HG03066 (cell line): ENCODE data around the gene SRPK2.
"Not testable (repeated sequence)": the region's sequence is repeated elsewhere in the genome, so short reads cannot be mapped to it uniquely, and the experiment has no call there.

Source experiments
- ATAC-seq: cut with Tn5 transposase; IDR thresholded peaks from one replicate; pipeline ENCODE4 v1.9.1; 2021; ENCODE audit warnings: low read depth; ENCODE audit not compliant: unreplicated experiment

Gene SRPK2

DNA sequence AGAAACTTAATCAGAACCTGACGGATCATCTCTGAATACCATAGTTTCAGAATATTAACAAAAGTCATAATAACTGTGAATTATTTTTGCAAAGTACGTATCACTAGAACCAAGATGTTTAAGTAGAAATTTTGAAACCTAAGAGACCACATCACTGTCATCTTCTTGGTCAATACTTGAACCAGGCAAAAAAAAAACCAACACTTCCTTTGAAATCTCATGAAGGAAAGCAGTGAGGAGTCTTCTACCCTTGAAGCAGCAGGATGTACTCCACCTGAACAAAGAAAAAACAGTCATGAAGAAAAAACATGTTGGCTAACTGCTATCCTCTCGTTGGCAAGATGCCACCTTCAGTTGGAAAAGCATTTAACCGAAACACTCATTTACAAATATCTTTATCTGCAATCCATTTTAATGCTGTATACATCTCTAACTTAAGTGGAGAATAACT lies 82.4 kb downstream of the SRPK2 start:
- ATAC-seq, result no peak

DNA sequence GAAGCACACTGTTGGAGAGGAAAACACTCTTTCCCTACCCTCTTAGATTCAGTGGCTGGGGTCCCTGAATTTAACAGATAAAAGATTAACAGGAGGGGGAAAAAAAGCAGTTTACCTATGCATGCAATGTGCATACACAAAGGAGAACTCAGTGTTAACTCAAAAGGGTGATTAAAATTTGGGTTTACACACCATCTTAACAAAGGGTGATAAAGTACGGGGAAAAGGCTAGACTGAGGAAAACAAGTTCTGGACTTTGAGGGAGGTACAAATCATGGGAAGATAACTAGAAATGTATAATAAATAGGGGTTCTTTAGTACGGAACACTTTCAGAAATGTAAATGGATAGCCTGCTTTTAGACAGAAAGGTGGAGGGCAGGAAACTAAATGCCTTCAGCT lies 83.1 kb downstream of the SRPK2 start:
- ATAC-seq, result no peak

DNA sequence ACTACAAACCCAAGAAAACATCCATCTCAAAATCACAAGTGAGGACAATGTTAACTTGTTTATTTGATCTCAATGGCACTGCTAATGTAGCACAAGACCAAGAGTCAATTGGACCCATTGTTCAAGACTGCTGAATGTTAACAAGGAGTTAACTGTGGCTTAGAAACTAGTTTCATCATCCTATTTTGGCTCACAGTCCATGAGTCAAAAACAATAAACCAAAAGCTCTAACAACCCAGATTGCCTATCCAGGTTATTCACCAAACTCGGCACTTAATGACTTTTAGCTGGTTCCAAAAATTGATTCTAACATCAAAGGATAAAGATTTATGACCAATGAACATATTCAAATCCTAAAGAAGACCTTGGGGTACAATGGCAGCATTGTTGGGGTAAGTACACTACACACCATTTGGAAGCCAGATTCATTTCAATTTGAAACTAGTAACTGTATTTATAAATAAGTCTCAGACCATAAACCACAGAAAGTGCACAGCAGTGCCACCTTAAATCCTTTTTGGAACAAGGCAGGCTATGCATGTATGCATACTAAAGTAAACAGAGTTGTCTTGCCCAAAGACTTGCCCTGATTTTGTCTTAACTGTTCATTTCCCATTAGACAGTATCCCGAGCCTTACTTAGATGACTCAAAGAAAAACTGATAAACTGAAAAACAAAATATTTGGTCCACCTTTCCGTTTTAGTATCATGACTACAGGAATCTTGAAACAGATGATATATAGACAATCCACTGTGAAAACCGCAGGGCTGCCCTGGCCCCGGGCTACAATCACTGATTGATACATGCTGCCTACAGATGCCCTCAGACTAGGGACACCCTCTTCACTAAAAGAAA lies 84.5 kb downstream of the SRPK2 start:
- ATAC-seq, result peak; percentile 59

DNA sequence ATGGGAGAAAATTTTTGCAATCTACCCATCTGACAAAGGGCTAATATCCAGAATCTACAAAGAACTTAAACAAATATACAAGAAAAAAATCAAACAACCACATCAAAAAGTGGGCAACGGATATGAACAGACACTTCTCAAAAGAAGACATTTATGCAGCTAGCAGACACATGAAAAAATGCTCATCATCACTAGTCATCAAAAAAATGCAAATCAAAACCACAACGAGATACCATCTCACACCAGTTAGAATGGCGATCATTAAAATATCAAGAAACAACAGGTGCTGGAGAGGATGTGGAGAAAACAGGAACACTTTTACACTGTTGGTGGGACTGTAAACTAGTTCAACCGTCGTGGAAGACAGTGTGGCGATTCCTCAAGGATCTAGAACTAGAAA lies 88.1 kb downstream of the SRPK2 start:
- ATAC-seq, result not testable (repeated sequence)

DNA sequence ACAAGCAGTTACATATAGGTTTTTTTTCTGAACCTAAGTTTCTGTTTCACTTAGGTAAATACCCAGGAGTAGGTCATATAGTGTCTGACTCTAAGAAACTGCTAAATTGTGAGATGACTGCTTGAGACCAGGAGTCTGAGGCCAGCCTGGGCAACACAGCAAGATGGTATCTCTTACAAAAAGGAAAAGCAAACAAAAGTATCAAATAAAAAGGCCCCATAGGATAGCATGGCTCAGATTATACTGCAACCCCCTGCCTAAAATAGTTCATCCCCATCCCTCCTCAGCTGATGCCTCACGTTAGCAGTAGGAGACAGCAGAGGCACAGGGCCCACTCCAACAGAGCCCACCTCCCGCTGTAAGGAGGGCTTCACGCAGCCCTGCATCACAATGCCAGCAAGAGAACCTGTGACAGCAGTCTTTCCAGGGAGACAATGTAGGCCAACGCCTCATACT lies 90.3 kb downstream of the SRPK2 start:
- ATAC-seq, result peak; percentile 97

DNA sequence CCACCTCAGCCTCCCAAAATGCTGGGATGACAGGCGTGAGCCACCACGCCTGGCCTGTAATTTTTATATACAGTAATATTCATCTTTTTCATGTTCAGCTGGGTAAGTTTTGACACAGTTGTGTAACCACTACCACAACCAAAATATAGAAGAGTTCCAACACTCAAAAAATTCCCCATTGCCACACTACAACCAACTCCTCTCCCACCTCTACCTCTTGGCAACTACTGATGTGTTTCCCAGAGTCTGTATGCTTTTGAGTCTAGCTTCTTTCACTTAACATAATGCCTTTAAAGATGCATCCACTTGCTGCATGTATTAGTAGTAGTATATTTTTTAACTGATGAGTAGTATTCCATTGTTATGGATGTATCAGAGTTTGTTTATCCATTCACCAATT lies 90.7 kb downstream of the SRPK2 start:
- ATAC-seq, result peak; percentile 32

DNA sequence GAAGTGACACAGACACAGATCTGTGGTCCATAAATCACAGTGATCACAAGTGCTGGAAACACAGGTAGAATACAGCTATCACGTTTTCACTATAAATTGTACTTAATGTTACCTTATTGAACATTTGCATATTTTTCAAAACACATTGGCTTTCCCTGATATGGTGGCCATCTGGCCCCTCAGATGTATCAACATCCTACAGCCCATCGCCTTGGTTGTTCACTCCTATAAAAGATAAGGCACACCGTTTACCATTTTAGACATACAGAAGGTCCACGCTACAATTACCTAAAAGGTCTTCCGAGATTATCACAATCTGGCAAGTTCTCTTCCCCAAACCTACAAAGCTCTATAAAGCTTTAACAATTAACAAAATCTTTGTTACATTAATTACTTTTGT lies 91.4 kb downstream of the SRPK2 start:
- ATAC-seq, result no peak

DNA sequence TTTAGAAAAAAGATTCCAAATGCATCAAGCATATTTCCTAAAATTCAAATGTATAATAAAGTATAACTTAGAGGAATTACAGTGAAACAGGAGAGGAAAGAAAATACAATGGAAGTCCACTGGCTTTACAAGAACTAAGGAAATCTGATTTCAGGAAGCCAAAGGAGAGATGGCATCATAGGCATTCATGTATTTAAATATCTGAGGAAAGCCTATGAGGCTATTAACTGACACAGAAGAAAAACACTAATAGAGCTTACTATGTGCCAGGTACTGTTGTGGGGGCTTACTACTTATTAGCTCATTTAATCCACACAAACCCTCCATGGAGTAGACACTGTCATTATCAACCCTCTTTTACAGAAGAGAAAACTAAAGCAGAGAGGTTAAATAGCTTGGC lies 92.2 kb downstream of the SRPK2 start:
- no peak for ATAC-seq

DNA sequence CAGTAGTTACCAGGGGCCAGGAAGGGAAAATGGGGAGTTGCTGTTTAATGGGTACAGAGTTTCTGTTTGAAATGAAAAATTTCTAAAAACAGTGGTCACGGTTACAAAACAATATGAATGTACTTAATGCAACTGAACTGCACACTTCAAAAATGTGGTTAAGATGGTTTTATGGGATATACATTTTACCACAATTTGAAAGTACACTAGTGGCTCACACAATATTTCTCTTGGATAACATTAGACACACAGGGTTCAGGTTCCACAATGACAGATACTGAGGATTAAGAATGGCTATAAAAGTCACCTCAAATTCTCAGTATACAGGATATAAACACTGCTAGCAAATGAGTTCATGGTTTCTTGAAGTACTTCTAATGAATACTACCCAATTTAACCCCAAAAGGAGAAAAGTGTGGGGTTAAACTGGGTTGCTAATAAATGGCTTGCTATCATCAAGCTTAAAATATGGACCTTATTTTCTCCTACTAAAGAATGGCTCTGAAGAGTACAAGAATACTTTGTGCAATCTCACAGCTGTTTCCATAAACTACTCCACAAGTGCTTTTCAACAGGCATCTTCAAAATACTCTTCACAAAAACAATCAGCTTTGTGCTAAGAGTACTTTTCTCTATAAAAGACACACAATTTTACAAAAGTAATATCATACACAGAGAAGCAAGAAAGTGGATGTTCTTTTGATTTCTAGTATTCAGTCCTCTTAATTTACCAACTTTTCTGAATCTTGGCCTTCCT lies 92.9 kb downstream of the SRPK2 start:
- ATAC-seq, result no peak

DNA sequence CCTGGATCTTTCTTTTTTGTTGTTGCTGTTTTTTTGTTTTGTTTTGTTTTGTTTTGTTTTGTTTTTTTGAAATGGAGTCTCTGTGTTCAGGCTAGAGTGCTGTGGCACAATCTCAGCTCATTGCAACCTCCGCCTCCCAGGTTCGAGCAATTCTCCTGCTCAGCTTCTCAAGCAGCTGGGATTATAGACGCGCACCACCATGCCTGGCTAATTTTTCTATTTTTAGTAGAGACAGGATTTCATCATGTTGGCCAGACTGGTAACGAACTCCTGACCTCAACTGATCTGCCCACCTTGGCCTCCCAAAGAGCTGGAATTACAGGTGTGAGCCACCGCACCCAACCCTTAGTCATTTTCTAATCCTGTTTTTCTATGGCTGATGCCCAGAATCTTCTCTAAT lies 94.2 kb downstream of the SRPK2 start:
- ATAC-seq, result not testable (repeated sequence)

DNA sequence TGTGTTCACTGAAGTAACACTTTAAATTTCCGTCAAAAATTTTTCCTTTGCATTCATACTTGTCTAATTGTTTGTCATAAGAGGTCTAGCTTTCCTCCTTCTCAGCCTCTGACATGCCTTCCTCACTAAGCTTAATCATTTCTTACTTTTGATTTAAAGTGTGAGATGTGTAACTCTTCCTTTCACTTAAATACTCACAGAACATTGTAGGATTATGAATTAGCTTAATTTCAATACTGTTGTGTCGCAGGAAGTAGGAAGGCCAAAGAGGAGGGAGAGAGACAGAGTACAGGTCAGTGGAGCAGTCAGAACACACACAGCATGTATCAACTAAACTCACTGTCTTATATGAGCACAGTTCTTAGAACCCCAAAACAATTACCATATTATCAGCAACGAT lies 99.0 kb downstream of the SRPK2 start:
- ATAC-seq, result no peak

DNA sequence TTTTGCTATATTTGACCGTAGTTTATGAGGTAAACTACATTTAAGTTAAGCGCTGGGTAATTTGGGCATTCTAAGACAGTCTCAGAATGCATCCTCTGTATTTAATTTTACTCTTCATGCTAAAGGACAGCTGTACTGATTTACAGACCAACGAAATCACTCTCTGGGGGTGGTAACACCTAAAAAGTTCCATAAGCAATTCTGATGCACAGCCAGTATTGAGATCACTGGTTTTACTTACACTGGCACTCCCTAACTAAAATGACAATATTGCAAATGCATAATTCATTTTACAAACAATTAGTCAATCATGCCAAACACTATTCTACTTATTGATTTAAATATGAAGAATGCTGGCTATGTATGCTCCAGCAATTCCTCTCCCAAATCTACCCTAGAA lies 102.3 kb downstream of the SRPK2 start:
- ATAC-seq, result no peak

DNA sequence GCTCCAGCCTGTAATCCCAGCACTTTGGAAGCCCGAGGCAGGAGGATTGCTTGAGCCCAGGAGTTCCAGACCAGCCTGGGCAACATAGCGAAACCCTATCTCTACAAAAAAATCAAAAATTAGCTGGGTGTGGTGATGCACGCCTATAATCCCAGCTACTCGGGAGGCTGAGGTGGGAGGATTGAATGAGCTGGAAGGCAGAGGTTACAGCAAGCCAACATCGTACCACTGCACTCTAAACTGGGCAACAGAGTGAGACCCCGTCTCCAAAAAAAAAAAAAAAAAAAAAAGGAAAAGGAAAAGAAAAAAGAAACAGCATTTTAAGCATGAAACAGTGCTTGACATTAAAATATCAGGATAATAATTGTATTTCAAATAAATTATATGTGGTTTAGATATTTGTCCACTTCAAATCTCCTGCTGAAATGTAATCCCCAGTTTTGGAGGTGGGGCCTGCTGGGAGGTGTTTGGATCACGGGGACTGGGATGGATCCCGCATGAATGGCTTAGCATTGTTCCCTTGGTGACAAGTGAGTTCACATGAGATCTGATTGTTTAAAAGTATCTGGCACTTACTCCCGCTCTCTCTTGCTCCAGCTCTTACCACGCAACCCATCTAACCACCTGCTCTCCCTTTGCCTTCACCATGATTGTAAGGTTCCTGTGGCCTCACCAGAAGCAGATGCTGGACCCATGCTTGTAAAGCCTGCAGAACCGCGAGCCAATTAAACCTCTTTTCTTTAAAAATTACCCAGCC lies 103.4 kb downstream of the SRPK2 start:
- no peak for ATAC-seq

DNA sequence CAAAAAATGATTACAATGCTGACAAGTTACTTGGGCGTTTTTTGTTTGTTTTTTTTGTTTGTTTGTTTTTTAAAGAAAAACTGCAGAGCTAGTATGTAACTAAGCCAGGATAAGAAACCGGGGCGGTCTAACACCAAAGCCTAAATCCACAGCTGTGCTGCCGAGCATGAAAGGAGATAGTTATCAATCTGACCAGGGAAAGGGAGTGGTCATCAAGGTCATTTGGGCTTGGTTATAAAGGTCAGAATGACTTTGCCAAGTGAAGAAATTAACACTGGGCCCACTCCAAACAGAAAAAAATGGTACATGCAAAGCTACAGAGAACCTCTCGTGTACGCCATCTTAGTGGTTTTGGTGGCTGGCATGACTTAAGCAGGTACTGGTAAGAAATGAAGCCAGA lies 104.7 kb downstream of the SRPK2 start:
- no peak for ATAC-seq

DNA sequence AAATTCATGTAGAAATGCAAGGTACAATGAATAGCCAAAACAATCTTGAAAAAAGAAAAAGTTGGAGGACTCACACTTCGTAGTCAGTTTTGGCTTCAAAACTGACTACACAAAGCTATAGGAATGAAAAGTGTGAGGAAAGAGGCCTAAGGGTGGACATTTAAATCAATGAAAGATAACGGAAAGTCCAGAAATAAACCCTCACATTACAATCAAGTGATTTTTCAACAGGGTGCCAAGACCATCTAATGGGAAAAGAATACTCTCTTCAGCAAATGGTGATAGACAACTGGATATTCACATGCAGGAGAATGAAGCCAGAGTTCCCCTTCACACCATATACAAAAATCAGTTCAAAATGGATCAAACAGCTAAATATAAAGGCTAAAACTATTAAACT lies 106.8 kb downstream of the SRPK2 start:
- no peak for ATAC-seq

DNA sequence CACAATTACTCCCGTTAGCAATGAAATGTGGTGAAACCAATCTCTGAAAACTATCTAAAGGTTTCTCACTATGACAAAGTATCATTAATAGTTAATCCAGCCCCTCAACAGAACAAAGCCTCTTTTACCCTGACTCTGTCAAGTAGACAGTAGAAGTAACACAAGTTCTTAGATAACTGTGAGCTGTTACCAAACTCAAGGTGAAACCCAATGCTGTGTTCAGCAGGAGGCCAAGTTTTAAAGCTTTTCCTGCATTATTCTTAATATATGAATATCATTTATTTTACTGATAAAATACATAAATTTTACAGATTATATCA lies 109.1 kb downstream of the SRPK2 start:
- ATAC-seq, result peak; percentile 92

DNA sequence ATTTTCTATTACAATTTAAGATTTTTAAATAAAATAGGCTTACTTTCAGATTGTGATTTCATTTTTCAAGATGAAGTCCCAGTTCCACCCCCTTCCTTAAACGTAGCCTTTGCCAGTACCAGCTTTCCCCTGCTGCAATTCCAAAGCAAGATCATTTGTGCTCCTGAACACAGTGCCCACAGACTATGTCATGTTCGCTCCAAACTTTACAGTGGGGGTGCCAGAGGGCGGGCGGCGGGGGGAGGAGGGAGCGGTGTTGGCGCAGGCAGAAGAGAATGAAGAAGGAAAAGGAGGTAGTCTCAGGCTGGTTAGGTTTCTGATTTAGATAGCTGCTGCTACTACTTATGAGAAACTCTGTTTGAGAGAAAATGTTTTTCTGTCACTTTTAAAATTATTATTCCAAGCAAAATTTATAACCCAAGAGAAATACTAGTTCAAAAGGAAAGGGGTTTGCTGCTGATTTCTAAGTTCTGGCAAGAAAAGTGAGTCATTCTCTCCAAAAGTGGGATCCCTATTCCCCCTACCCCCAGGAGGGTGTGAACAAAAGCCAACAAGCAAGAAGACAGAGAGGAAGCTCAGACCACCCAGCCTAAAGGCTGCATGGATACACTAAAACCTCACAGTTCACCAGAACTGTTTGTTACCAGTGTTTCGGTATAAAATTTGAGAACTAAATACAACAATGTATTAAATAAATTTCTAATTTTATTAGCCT lies 109.6 kb downstream of the SRPK2 start:
- peak; percentile 45 for ATAC-seq

DNA sequence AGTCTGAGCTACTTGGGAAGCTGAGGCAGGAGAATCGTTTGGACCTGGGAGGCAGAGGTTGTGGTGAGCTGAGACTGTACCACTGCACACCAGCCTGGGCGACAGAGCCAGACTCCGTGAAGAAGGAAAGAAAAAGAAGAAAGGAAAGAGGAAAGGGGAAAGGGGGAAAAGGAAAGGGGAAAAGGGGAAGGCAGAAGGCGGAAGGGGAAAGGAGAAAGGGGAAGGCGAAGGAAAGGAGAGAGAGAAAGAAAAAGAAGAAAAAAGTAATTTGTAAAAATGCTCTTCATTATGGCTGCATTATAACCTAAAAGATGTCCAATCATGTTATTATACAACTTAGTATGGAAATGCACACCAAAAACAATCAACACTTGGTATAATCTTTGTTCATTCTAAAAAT lies 110.2 kb downstream of the SRPK2 start:
- no peak for ATAC-seq

DNA sequence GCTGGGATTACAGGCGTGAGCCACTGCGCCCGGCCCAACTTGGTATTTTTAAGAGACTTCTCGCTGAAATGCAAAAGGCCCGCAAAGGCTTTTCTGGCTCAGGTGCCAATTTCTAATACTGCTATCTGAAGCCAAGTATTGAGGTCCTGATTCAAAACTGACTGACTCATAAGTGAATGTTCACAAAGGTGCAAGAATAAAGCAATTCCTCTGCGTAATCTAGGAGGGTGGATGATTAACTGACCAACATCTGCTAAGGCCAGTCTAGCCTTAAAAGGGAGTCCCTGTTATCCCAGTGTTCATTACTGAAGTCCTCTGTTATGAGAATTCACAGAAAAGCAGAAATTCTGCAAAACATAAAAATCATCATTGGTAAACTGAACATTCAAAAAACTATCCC lies 111.4 kb downstream of the SRPK2 start:
- no peak for ATAC-seq

DNA sequence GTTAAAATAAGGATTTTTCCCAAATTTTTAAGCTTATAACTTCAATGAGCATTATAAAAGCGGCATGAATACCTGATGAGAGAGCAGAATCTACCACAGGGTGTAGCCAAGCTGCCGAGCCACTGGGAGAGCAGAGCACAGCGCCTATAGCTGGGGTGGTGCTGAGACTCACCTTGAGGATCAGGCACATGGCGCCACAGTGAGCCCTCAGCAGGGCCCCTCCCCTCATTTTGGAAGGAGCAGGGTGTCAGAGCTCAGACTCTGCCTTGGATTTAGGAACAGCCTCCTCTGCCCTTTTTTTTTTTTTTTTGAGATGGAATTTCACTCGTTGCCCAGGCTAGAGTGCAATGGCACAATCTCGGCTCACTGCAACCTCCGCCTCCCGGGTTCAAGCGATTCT lies 118.6 kb downstream of the SRPK2 start:
- ATAC-seq, result no peak

DNA sequence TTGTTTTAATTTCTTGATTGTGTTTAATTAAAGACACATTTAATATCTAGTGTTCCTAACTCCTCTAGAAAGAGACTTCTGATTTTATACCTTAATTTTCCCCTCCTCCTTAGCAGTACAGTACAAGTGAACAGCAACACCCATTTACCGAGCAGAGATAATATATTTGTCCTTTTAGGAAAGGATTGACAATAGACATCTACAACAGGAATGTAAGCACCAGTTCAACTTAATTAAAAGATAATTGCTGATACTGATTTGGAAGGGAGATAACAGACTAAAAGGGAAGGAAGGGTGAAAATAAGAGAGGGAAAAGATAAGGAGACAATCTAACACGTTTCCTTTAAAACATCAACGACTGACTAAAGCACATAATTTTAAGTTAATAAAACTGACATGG lies 119.3 kb downstream of the SRPK2 start:
- peak; percentile 28 for ATAC-seq
